ENCODE data around the gene FCRLA.

Gene FCRLA

DNA sequence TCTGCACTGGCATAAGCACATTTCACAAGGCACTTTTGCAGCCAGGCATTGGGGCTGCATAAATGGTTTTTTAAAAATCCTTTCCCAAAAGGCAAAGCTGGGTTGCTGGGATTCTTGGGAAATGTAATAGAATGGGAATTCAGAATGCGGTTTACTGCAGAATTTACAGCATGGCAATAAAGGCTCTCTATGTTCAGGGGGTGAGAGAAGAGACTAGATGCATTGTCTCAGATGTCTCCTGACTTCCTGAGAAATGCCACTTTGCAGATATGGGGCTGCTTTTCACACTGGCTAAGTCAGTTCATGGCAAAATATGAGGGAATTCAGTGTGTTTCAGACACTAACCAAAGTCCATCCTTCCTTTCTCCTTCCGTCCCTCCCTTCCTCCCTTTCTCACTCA, 30.6 kb upstream of the FCRLA start:
- in situ Hi-C loops (cut with HindIII; ENCODE audit: low pct_ligation_motif_present, low sequenced_read_pairs): no loop called here
- H3K27me3 ChIP-seq (replicated peaks): no peaks in the 10 kb centered on the region
- no peak overlapping the region for H3K27ac ChIP-seq
- no peak for DNase-seq
- no peaks in the 10 kb centered on the region for H3K36me3 ChIP-seq (replicated peaks)
- no peak overlapping the region for H3K4me3 ChIP-seq (ENCODE audit: low read depth, low read length)
- TF ChIP-seq, protein P1, sequence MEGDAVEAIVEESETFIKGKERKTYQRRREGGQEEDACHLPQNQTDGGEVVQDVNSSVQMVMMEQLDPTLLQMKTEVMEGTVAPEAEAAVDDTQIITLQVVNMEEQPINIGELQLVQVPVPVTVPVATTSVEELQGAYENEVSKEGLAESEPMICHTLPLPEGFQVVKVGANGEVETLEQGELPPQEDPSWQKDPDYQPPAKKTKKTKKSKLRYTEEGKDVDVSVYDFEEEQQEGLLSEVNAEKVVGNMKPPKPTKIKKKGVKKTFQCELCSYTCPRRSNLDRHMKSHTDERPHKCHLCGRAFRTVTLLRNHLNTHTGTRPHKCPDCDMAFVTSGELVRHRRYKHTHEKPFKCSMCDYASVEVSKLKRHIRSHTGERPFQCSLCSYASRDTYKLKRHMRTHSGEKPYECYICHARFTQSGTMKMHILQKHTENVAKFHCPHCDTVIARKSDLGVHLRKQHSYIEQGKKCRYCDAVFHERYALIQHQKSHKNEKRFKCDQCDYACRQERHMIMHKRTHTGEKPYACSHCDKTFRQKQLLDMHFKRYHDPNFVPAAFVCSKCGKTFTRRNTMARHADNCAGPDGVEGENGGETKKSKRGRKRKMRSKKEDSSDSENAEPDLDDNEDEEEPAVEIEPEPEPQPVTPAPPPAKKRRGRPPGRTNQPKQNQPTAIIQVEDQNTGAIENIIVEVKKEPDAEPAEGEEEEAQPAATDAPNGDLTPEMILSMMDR (IDR thresholded peaks at IDR 0.05; ENCODE audit: low read depth, low read length, missing control alignments): no peak

DNA sequence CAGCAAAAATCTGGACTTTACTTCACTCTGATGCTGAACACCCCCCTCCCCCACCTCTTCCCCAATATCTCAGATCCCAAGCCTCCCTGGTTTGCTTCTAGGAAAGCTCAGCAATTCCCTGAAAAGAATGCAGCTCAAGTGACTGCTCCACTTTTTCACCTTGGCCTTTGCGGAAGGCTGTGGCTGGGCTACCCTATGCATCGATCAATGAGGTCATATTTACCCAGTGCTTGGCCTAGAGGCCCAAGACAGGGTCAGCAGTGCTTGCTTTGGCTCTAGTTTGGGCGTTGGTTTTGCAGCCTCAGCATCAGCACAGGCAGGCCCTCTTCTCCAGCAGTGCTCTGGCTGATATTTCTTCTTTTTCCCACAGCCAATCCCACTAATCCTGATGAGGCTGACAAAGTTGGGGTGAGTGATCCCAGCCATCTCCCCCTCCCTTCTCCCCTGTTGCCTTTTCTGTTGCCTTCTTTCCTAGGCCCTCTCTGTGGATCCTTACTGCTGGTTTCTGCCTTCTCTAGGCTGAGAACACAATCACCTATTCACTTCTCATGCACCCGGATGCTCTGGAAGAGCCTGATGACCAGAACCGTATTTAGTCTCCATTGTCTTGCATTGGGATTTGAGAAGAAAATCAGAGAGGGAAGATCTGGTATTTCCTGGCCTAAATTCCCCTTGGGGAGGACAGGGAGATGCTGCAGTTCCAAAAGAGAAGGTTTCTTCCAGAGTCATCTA, 29.9 kb upstream of the FCRLA start:
- TF ChIP-seq, protein P1 (IDR thresholded peaks at IDR 0.05; ENCODE audit: low read depth, low read length, missing control alignments): no peak
- DNase-seq: no peak
- no peak overlapping the region for H3K27ac ChIP-seq
- H3K4me3 ChIP-seq (ENCODE audit: low read depth, low read length): no peak overlapping the region
- no peaks in the 10 kb centered on the region for H3K36me3 ChIP-seq (replicated peaks)
- in situ Hi-C loops (cut with HindIII; ENCODE audit: low pct_ligation_motif_present, low sequenced_read_pairs): no loop called here
- no peaks in the 10 kb centered on the region for H3K27me3 ChIP-seq (replicated peaks)

DNA sequence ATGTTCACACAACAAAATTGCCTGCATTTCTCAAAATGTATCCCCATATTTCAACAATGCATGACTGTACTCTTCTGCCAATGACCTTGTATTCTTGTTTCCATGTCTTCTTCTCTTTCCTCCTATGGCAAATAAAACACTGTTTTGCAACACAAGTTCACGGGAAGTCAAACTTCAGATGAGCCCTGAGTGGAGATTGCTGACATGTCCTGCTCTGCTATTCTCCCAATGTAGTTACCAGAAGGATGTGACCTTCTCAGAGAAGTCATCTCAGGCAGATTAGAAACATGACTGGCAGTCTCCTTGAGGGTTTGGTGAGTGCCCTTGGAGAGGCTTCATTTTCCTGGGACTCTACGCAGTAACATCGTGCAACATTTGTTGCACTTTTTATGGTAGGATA, 28.5 kb upstream of the FCRLA start:
- in situ Hi-C loops (cut with HindIII; ENCODE audit: low pct_ligation_motif_present, low sequenced_read_pairs): no loop called here
- H3K27ac ChIP-seq: no peak overlapping the region
- H3K27me3 ChIP-seq (replicated peaks): no peaks in the 10 kb centered on the region
- no peak for DNase-seq
- no peaks in the 10 kb centered on the region for H3K36me3 ChIP-seq (replicated peaks)
- TF ChIP-seq, protein P1 (IDR thresholded peaks at IDR 0.05; ENCODE audit: low read depth, low read length, missing control alignments): no peak
- no peak overlapping the region for H3K4me3 ChIP-seq (ENCODE audit: low read depth, low read length)

DNA sequence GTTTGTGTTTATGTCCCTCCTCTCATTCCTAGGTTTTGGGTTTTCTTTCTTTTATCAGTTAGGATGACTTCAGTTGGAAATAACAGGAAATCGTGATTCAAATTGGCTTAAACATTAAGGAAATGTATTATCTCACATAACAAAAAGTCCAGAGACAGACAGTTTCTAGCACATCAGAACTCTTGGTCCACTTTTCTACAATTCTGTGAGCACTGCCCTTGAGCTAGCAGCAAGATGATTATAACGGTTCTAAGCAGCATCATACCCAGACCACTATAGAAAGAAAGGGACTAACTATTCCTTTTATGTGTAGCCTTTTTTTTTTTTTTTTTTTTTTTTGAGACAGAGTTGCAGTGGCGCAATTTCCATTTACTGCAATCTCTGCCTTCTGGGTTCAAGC, 25.1 kb upstream of the FCRLA start:
- DNase-seq: no peak
- Histone ChIP-seq H3K4me3 (ENCODE audit: low read depth, low read length) (no peak overlapping the region), H3K36me3 (replicated peaks) (no peaks in the 10 kb centered on the region), H3K27ac (no peak overlapping the region), H3K27me3 (replicated peaks) (no peaks in the 10 kb centered on the region)
- TF ChIP-seq, protein P1 (IDR thresholded peaks at IDR 0.05; ENCODE audit: low read depth, low read length, missing control alignments): no peak
- in situ Hi-C loops (cut with HindIII; ENCODE audit: low pct_ligation_motif_present, low sequenced_read_pairs): no loop called here

DNA sequence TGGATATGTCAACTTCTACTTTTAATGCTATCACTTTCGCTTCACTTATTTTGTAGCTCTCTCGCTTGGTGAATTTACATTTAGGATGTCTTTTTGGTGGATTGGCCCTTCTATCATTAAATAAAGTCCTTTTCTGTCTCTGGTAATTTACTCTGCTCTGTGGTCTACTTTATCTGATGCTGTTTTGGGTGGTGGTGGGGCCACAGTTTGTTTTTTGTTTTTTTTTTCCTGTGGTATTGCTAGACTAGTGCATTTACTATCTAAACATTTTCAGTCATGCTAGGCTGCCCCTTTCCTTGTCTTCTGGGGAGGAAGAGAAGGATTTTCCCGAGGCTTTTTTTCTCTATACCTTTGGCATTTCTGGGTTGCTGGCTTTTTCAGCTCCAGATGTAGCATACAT, 18.1 kb upstream of the FCRLA start:
- in situ Hi-C loops (cut with HindIII; ENCODE audit: low pct_ligation_motif_present, low sequenced_read_pairs): no loop called here

More for the DNA sequence above, 18.1 kb upstream of the FCRLA start:
- DNase-seq: no peak
- TF ChIP-seq, protein P1 (IDR thresholded peaks at IDR 0.05; ENCODE audit: low read depth, low read length, missing control alignments): no peak
- no peak overlapping the region for H3K4me3 ChIP-seq (ENCODE audit: low read depth, low read length)
- H3K36me3 ChIP-seq (replicated peaks): no peaks in the 10 kb centered on the region
- no peaks in the 10 kb centered on the region for H3K27me3 ChIP-seq (replicated peaks)
- no peak overlapping the region for H3K27ac ChIP-seq
